ENCODE measurements around the gene PIRT.

GRCh38 chr17:10809605-10810004 lies 28.3 kb downstream of the PIRT start:
- no peak for TF ChIP-seq EZH2 (IDR thresholded peaks at IDR 0.05; ENCODE audit: insufficient read depth, low read length)
- TF ChIP-seq, protein P1, sequence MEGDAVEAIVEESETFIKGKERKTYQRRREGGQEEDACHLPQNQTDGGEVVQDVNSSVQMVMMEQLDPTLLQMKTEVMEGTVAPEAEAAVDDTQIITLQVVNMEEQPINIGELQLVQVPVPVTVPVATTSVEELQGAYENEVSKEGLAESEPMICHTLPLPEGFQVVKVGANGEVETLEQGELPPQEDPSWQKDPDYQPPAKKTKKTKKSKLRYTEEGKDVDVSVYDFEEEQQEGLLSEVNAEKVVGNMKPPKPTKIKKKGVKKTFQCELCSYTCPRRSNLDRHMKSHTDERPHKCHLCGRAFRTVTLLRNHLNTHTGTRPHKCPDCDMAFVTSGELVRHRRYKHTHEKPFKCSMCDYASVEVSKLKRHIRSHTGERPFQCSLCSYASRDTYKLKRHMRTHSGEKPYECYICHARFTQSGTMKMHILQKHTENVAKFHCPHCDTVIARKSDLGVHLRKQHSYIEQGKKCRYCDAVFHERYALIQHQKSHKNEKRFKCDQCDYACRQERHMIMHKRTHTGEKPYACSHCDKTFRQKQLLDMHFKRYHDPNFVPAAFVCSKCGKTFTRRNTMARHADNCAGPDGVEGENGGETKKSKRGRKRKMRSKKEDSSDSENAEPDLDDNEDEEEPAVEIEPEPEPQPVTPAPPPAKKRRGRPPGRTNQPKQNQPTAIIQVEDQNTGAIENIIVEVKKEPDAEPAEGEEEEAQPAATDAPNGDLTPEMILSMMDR (IDR thresholded peaks at IDR 0.05; ENCODE audit: insufficient read depth, low read depth, low read length), result no peak
